Colon (tissue), 2 donors: ENCODE measurements around the gene MYLK2.
"Not testable (repeated sequence)": the region's sequence is repeated elsewhere in the genome, so short reads cannot be mapped to it uniquely, and the experiment has no call there.

Experiments
- FAIRE-seq: peaks from 2 replicates; lab custom pipeline; 2012; peaks lifted over from hg19 to GRCh38; lab: Jason Lieb, UNC
- donor health status: control.
- donor health status: control.

MYLK2 gene

DNA sequence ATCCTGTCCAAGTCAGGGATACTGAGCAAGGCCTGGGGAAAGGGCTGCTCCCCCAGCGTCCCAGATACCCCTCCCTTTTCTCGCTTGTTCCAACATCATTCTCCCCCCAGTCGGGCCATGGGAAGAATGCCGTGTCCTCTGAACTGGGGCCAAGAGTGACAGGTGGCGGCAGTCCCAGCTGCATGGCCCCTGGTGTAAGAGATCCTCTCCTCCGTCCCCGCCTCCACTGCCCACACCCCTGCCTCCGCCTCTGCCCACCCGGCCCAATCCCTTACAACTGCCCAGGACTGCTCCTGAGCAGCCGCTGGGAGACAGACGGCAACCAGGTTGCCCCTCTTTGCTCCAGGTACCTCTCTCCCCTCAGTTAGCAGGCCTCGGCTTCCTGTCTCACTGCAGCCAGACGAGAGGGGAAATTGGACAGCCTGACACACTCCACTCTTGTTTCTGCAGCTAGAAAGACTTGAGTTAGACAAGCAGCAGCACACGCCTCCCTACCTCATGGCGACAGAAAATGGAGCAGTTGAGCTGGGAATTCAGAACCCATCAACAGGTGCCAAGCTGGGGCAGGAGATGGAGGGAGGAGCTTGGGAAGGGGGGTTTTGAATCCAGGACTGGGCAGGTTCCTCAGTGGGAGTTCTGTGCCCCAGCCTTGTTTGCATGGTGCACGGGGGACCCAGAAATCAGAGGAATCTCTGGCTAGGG is at the start of gene MYLK2:
MYLK2 (plus strand) TSS at position 274 of the 702 bp plus-strand sequence; CDS start at position 499, 225 bp downstream.
- no peak for FAIRE-seq

DNA sequence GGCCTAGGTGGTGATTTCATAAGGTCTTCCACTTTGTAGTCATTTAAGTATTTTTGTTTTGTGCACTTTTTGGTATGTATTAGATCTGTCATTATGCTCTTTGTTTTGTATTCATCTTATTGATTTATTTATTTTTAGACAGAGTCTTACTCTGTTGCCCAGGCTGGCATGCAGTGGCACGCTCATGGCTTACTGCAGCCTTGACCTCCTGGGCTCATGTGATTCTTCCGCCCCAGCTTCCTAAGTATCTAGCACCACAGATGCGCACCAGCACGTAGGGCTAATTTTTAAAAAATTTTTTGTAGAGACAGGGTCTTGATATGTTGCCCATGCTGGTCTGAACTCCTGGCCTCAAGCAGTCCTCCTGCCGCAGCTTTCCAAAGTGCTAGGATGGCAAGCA is 49.5 kb upstream of the MYLK2 start:
- FAIRE-seq = no peak

DNA sequence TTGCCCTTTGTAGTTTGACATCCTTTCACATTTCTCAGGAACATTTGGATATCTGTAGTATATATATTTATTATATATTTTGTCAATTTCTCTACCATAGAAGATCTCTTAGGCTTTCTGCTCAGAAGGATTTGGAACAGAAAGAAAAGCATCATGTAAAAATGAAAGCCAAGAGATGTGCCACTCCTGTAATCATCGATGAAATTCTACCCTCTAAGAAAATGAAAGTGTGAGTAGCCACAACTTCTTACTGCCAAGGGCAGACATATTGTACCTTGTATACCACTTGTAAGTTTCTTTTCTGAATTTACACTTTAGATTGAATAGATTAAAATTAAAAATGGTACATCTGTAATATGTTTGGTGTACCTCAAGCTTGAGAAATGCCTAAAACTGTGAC is 48.9 kb upstream of the MYLK2 start:
- no peak for FAIRE-seq

DNA sequence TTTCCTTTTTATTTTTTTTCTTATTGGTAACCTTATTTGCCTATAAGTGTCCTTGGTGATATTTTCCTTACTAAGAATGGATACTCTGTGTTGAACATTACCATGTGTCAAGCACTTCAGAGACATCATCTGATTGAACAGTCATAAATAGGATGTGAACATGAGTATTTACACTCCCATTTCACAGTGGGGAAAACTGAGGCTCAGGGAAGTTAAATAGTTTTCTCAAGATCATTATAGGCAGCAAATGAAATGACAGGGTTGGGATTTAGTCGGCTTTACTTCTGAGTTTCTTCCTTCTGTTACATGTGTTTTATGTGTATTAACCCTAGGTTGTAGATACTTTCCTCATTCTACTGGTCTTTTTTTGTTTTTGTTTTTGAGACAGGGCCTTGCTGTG is 44.7 kb upstream of the MYLK2 start:
- FAIRE-seq = no peak

DNA sequence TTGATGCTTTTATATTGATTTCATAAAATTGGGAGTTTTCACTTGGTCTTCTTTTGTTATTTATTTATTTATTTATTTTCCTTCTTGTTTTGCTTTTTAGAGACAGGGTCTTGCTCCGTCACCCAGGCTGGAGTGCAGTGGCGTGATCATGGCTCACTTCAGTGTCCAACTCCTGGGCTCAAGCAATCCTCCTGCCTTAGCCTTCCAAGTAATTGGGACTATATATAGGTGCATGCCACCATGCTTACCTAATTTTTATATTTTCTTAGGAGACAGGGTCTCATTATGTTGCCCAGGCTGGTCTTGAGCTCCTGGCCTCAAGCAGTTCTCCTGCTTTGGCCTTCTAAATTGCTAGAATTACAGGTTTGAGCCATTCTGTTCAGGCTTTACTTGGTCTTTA is 38.3 kb upstream of the MYLK2 start:
- FAIRE-seq = no peak

DNA sequence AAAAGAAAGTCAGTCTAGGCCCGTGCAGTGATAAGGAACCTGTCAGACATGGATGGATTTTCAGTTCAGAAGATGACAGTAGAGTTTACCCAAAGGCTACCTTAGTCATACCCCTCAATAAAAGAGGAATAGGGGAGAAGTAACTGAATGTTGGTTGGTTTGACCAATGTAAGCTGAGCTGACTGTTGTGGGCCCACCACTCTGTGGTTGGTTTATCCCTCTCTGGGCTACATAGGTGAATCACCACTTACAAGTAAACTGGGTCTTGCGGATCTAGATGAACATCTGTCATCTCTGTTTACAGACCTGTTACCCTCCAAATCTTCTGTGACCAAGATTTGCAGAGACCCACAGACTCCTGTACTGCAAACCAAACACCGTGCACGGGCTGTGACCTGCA is 37.2 kb upstream of the MYLK2 start:
- no peak for FAIRE-seq

DNA sequence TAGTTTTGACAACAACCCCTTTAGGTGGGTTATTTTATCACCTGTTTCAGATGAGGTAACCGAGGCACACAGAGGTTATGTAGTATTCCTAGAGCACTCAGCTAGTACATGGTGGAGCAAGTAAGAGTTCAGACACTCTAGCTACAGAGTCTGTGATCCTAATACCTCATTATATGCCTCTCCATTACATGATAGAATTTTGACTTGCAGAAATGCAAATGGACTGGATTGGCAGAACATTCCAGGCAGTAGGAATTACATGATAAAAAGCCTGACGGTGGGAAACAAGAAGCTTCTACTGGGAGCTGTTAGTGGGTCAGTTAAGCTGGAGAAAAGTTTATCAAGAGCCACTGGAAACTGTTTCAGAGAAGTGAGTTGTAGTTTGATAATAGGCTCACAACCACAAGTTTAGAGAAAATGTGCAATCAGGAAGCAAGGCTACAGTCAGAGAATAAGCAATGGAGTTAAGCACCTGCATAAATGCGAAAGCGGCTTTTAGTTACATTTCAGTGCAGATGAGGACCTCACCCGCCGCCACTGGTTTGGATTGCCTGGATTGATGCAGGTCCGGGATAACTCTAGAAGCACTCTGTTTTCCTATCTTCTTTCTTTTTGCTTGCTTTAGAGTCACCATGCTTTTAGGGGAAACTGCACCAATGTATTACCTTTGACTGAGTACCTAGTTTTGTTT is 34.7 kb upstream of the MYLK2 start:
- no peak for FAIRE-seq

DNA sequence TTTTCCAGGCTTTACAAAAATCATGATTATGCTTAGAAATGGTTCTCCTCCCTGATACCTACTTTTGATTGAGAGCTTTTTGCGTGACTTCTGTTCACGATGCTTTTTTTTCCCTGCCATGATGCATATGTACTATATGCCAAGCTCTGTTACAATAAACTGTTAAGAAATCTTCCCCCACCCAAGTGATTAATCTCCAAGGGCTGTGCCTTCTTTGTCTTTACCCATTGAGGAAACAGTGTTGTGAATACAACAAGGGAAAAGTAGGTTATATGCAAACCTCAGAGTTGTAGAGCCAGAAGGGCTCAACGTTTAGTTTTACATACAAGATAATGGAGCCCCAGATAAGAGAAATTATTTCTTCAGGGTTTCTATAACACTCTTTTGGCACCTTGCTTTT is 34.1 kb upstream of the MYLK2 start:
- FAIRE-seq = no peak

DNA sequence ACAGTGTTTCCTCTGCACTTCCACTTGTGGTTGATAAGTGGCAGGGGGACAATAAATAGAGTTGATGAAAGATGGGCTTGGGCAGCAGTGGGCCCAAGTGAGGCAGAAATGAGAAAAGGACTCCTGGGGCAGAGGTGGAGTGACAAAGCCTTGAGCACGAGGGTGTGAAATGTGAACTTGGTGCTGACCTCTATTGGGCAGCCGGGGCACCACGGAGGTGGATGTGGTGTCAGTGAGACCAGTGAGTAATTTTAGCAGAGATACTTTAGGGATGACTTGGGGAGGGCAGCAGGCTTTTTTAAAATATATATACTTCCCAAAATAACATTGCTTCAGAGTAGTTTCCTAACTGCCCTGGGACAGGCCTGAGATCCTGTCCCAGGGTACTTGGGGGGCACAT is 30.6 kb upstream of the MYLK2 start:
- FAIRE-seq = no peak

DNA sequence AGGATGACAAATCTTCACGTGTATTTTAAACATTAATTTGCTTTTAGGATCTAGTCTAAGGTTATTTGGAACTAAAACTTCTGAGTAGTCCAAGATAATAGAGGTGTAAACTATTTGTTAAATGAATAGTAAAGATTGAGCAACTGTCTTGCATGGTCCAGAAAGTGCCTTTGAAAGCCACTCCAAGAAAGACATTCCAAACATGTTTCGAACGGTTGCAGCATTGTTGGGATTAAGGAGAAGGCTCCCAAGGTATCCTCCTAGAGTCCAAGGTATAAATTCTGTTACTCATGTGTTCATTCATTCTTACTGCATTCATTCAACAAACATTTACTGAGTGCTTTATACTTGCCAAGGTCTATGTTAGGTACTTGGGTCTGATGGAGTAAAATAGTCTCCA is 28.8 kb upstream of the MYLK2 start:
- FAIRE-seq = no peak

DNA sequence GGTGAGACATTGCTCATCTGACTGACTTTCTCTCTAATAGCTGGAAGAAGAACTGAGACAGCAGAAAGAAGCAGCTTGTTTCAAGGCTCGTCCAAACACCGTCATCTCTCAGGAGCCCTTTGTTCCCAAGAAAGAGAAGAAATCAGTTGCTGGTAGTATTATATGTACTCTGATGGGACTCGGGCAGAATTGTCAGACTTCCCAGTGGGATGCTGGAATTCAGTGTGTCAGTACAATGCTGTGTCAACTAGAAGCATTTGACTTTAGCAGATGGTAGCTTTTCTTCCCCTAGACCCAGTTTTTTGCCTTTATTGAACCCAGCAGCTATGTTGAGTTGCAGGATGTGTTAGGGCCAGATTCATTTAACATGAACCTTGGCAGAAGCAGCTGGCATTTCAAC is 21.8 kb upstream of the MYLK2 start:
- FAIRE-seq = no peak

DNA sequence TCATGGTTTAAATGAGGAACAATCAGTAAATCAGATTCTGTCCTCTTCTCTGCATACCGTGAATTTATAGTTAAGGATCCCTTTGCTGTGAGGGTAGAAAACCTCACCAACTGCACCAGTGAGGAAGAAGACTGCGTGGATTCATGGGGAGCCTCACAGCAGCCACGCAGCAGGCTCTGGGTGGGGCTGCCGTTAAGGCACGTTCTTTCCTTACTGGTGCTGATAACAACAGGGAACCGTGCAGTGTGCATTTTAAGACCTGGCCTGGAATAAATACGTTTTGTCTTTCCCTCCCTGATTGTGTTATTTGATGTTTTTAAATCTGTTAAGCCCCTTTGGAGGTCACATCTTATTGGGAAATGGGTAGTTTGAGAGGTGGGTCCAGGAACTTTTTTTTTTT is 17.6 kb upstream of the MYLK2 start:
- FAIRE-seq = no peak

DNA sequence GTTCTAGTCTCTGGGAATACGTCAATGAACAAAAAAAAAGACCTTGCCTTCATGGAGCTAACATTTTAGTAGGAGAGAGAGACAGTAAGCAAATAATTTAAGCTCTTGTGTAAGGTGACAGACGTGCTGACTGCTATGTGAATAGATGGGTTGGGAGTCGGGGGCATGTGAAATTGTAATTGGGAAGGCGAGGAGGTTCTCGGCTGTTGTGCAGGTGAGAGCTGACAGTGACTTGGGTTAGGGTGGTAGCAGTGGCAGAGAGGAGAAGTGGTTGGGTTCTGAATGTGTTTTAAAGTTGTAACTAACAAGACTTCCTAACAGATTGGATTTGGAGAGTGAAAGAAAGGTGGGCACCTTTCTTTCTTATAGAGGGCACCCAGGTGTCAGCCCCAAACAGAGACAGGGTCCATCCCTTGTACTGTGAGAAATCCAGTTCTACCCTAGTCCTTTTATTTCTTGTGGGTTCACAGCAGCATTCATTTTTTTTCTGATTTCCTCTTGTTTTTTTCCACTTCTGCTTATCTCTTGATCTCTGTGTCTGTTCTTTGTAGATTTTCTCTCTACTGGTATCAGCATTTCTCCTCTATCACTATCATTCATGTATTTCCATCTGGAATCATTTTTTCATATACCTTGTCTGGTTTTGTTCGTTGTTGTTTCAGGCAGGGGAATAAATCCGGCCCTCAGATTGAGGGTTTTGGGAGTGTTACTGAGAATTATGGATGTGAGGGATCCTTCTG is 15.4 kb upstream of the MYLK2 start:
- FAIRE-seq = no peak

DNA sequence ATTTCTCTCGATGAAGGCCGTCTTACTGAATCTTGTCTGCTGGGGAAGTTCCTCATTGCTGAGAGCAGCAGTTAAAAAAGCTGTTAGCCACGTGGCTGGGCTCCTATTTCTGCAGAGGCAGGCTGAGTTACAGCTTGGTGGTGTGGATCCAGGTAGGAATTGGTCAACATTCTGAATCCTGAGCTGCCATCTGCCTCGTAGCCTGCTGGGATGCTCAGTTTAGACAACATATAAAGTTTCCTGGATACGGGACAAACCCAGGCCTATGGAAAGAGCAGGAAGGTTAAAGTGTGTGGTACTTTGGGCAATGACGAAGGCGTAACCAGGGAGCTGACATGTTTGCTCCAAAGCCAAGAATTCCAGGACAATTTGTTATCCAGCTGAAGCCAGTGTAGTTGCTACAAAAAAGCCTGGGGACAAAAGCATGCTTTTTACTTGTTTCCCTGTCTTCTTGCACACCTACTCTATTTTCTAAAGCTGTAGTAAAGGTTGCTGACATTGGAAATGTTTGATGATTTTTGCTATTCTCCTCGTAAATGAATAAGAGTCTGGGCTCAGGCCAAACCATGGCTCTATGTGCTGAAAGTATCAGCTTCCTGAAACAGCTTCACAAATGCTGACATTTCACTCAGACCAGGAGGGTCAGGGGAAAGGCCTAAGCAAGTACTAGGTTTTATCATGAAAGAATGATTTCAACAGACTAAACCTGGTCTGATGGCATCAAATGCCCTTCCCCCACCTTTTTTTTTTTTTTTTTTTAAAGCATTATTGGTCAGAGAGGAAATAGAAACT is 12.4 kb upstream of the MYLK2 start:
- FAIRE-seq = no peak

DNA sequence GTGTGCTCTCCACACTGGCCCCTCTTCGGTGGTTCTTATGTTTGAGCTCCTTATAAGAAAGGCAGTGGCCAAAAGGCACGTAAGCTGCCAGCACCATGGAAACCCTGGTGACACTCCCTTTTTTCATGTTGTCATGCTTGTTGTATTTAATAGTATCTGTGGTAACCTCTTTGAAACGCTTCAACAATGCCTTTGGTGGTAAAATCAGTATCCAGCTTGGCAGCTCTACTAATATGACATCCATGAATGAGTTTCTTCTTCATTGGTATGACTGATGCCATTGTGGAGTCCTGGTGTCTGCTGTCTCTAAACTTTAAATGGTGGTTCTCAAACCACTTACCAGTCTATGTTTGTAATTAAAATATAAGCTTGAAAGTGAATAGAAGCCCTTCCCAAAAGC is 10.7 kb upstream of the MYLK2 start:
- FAIRE-seq = no peak

DNA sequence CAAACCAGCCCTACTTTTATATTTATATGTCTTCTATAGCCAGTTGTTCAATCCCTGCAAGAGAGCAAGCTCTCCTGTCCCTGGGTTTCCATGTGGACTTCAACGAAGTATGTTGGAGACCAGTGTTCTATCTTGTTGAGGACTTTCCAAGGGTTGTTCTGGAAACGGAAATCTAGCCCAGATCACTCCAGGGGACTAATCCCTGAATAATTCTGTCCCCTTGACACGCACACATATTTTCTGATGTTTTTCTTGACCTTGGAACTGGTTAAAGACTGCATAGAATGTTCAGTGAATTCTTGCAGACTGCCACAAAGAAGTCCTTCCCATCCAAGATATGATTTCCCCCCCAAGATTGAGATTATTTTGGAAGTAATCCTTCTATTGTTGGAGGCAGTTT is 9.5 kb upstream of the MYLK2 start:
- no peak for FAIRE-seq

DNA sequence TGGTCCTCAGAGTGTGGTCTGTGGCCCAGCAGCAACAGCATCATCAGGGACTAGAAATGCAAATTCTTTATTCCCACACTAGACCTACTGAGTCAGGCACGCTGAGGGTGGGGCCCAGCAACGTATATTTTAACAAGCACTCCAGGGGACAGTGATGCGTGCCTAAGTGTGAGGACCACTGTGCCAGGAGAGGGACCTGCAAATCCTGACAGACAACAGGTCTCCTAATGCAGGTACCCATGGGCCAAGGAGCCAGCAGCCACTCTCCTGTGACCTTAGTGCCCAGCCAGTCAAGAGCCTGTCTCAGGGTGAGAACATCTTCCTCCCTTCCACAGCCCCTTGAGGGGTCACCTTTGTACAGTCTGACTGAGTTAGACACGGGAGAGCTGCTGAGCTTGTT is 8.0 kb upstream of the MYLK2 start:
- FAIRE-seq = no peak

DNA sequence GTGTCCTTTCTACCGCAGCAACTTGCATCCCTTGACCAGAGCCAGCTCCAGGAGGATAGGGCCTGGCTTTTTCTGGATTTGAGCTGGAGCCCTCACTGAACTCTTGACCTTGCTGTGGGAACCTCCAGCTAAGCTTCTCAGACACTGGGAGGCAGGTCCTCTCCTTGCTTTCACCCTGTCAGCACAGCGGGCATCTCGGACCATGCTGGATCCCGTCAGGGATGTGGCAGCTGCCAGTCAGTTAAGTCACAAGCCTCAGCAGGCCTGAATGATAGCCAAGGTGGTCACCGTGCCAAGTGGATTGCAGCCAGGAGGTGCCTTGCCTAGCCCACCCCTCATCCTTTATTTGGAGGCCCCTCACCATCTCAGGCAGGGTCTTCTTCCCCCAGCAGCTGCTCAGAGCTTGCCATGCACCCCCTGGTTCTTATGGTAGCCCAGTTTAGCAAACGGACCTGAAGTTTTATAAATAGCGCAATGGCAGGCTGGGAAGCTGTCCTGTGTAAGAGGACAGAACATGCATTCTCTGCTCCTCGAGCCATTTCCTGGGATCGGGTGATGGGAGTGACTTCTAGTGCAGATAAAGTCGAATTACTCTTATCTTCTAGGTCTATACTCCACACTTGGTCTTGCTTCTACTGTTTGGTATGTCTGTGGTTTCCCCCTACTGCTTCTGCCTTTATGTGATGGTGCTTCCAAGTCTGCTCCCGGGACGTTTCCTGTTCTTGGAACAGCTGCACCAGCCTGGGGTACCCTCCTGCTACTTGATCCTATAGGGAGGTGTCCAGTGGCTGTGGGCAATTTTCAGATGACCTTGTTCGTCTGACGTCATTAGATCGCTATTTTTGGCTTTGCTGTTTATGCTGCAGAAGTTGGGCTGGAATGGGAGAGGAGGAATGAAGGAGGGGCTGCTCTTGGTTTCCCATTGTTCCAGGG is 7.1 kb upstream of the MYLK2 start:
- no peak for FAIRE-seq

DNA sequence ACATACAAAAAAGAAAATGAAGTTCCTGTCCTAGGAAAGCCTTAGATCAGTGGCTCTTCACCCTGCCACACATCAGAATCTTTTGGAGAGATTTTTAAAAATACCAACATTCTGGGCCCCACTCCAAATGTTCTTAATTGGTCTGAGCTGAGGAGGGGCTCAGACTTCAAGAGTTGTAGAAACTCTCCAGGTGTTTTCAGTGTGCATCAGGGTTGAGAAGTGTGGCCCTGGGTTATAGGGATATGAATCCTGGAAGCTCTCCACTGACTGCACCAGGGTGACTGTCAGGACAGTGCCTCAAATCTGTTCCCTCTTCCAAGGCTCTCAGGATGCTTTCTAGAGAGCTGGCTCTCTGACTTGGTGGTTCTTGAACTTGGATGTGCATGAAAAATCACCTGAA is 5.5 kb upstream of the MYLK2 start:
- FAIRE-seq = no peak

DNA sequence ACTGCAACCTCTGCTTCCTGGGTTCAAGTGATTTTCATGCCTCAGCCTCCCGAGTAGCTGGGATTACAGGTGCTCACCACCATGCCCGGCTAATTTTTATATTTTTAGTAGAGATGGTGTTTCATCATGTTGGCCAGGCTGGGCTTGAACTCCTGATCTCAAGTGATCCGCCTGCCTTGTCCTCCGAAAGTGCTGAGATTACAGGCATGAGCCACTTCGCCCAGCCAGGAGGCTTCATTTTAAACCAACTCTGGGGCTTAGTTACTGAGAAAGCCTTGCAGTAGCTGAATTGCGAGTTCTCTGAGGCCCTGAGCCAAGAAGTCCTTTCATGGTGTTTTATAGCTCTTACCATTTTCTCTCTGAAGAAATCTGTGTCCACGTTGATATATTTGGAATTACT is 5.0 kb upstream of the MYLK2 start:
- FAIRE-seq = not testable (repeated sequence)

DNA sequence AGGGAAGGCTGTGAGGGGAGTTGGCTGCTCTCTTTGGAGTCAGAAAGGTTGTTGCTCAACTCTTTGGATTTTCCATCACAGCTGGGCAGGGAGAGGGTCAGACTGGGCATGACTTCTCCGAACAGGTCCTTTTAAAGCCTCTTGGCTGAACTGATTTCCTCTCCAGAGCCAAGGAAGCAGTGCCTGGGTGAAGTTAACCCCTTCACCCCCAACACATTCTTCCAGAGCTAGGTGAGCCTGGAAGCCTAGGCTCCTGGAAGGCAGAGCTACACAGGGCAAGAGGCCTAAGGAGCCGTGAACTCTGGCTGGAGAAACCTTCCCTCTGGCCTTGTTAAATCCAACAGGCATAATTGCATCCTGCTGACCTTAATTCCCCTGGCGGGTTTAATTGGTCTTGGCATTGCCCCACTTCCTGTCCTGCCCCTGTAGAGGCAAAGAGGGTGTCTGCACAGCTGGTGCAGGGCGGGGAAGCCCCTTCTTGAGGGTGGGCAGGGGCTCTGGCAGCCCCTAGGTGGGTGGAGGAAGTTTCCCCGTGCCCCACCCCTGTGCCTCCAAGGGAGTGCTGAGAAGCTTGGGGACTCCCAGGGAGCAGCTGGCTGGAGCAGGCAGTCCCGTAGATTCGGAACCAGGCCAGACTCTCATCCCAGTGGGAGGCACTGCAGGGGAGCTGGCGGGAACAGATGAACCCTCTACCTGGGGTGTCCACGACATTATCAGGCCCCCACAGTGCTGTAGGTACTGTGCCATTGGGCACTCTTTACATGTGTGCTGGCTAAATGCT is 3.6 kb upstream of the MYLK2 start:
- FAIRE-seq = no peak
